ENCODE results near the gene OR2A12. TPM values are rescaled to one million over a fixed set of nuclear protein-coding genes. Genes with fewer than 3 reads are reported as not detected.
"Not testable (repeated sequence)": the region's sequence is repeated elsewhere in the genome, so short reads cannot be mapped to it uniquely, and the experiment has no call there.

OR2A12 gene
- total and polyA plus RNA-seq, 2 of the 13 experiments (the other 11 are each of a cell fraction or from before 2014, with no cell fraction given), result 0.18 TPM; not detected in 1

DNA sequence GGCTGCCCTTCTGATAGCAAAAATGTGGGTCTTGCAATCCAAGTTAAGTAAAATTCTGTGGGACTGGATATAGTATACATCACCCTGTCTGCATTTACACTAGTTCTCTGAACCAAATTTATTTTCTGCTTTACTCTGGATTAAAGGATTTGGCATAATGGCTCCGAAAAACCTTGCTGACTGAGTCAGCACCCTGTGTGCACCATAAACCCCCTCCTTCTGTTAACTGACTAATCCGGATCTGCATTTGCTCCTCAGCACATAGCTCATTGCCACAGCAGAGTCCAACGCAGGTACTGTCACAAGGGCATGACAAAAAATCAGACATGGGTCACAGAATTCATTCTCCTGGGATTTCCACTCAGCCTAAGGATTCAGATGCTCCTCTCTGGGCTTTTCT is 36.0 kb upstream of the OR2A12 start:
- ChIA-PET POLR2A (no interaction called here), CTCF (ENCODE audit: low intra/inter-chr PET ratio, low total read pairs) (no interaction called here)
- intact Hi-C loops (cut with micrococcal nuclease; ENCODE audit: unreplicated experiment) (no loop called here), in situ Hi-C loops (cut with HindIII; ENCODE audit: extremely low pct_ligation_motif_present, low pct_unique_long_range_greater_than_20kb) (no loop called here)
- ATAC-seq, result no peak
- Histone ChIP-seq H4K20me1 (ENCODE audit: insufficient read depth, low read length) (no peaks in the 10 kb centered on the region), H3K4me2 (ENCODE audit: low read depth, low read length) (no peak overlapping the region), H3K27me3 (ENCODE audit: control insufficient read depth in 1 of 2, insufficient read depth in 2 of 2, low read length in 2 of 2) (peaks cover 0 to 3% of the 10 kb centered on the region in 2 experiments; a peak in 1 of 5 replicates), H3K9ac (ENCODE audit: insufficient read depth, low read depth, low read length) (no peak overlapping the region), H3K27ac (ENCODE audit: extremely low read length, insufficient read depth, low read length) (no peak overlapping the region), H2AFZ (ENCODE audit: low read length) (no peak overlapping the region), H3K4me1 (ENCODE audit: insufficient read depth, low read length) (no peaks in the 10 kb centered on the region), H3K36me3 (replicated peaks in 1 of 2; ENCODE audit: control insufficient read depth in 1 of 2, insufficient read depth in 2 of 2, low read length in 2 of 2) (no peaks in the 10 kb centered on the region), H3K9me3 (ENCODE audit: low read length) (no peaks in the 10 kb centered on the region), H3K79me2 (ENCODE audit: insufficient read depth, low read length) (no peaks in the 10 kb centered on the region), H3K4me3 (replicated peaks in 1 of 3; ENCODE audit: insufficient read depth in 1 of 3, low read depth in 2 of 3, low read length in 3 of 3) (no peak overlapping the region)
- FAIRE-seq, result no peak
- TF ChIP-seq, protein P1, sequence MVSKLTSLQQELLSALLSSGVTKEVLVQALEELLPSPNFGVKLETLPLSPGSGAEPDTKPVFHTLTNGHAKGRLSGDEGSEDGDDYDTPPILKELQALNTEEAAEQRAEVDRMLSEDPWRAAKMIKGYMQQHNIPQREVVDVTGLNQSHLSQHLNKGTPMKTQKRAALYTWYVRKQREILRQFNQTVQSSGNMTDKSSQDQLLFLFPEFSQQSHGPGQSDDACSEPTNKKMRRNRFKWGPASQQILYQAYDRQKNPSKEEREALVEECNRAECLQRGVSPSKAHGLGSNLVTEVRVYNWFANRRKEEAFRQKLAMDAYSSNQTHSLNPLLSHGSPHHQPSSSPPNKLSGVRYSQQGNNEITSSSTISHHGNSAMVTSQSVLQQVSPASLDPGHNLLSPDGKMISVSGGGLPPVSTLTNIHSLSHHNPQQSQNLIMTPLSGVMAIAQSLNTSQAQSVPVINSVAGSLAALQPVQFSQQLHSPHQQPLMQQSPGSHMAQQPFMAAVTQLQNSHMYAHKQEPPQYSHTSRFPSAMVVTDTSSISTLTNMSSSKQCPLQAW (CRISPR knock-in tag; IDR thresholded peaks at IDR 0.05), result no peak
- TF ChIP-seq HMG20B (CRISPR knock-in tag; conservative IDR thresholded peaks at IDR 0.05) (no peak), ZKSCAN8 (CRISPR knock-in tag; IDR thresholded peaks at IDR 0.05; ENCODE audit: borderline replicate concordance) (no peak), SMC3 (IDR thresholded peaks at IDR 0.05; ENCODE audit: low read length) (no peak), HES4 (CRISPR knock-in tag; IDR thresholded peaks at IDR 0.05; ENCODE audit: borderline replicate concordance) (no peak), HNRNPK (IDR thresholded peaks at IDR 0.05; ENCODE audit: low read depth, low read length, poor library complexity, severe bottlenecking) (no peak), PITX1 (CRISPR knock-in tag; IDR thresholded peaks at IDR 0.05) (no peak), ZFP36L1 (CRISPR knock-in tag; IDR thresholded peaks at IDR 0.05) (no peak), ZNF670 (CRISPR knock-in tag; IDR thresholded peaks at IDR 0.05; ENCODE audit: borderline replicate concordance) (no peak), ATM (IDR thresholded peaks at IDR 0.05; ENCODE audit: borderline replicate concordance) (no peak), ZNF232 (CRISPR knock-in tag; IDR thresholded peaks at IDR 0.05; ENCODE audit: borderline replicate concordance) (no peak)
- TF ChIP-seq, protein P2, sequence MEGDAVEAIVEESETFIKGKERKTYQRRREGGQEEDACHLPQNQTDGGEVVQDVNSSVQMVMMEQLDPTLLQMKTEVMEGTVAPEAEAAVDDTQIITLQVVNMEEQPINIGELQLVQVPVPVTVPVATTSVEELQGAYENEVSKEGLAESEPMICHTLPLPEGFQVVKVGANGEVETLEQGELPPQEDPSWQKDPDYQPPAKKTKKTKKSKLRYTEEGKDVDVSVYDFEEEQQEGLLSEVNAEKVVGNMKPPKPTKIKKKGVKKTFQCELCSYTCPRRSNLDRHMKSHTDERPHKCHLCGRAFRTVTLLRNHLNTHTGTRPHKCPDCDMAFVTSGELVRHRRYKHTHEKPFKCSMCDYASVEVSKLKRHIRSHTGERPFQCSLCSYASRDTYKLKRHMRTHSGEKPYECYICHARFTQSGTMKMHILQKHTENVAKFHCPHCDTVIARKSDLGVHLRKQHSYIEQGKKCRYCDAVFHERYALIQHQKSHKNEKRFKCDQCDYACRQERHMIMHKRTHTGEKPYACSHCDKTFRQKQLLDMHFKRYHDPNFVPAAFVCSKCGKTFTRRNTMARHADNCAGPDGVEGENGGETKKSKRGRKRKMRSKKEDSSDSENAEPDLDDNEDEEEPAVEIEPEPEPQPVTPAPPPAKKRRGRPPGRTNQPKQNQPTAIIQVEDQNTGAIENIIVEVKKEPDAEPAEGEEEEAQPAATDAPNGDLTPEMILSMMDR (CRISPR knock-in tag; IDR thresholded peaks at IDR 0.05), result no peak
- TF ChIP-seq, protein P3, sequence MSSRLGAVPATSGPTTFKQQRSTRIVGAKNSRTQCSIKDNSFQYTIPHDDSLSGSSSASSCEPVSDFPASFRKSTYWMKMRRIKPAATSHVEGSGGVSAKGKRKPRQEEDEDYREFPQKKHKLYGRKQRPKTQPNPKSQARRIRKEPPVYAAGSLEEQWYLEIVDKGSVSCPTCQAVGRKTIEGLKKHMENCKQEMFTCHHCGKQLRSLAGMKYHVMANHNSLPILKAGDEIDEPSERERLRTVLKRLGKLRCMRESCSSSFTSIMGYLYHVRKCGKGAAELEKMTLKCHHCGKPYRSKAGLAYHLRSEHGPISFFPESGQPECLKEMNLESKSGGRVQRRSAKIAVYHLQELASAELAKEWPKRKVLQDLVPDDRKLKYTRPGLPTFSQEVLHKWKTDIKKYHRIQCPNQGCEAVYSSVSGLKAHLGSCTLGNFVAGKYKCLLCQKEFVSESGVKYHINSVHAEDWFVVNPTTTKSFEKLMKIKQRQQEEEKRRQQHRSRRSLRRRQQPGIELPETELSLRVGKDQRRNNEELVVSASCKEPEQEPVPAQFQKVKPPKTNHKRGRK (CRISPR knock-in tag; IDR thresholded peaks at IDR 0.05), result no peak
- 0% methylated on average over 3 of the region's 3 CpGs for WGBS (ENCODE audit: low lambda C conversion rate)
- no peak for DNase-seq (ENCODE audit: low spot score)
- no TSS peak for BruUV-seq (replicated peaks)

DNA sequence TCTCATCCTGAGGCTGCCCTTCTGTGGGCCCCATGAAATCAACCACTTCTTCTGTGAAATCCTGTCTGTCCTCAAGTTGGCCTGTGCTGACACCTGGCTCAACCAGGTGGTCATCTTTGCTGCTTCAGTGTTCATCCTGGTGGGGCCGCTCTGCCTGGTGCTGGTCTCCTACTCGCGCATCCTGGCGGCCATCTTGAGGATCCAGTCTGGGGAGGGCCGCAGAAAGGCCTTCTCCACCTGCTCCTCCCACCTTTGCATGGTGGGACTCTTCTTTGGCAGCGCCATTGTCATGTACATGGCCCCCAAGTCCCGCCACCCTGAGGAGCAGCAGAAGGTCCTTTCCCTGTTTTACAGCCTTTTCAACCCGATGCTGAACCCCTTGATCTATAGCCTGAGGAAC is 35.2 kb upstream of the OR2A12 start:
- H3K4me3 ChIP-seq (replicated peaks in 1 of 3; ENCODE audit: insufficient read depth in 1 of 3, low read depth in 2 of 3, low read length in 3 of 3); H2AFZ ChIP-seq (ENCODE audit: low read length); BruUV-seq (replicated peaks); H3K79me2 ChIP-seq (ENCODE audit: insufficient read depth, low read length); H3K36me3 ChIP-seq (replicated peaks in 1 of 2; ENCODE audit: control insufficient read depth in 1 of 2, insufficient read depth in 2 of 2, low read length in 2 of 2); POLR2A ChIA-PET; H3K4me1 ChIP-seq (ENCODE audit: insufficient read depth, low read length); CTCF ChIA-PET (ENCODE audit: low intra/inter-chr PET ratio, low total read pairs); in situ Hi-C loops (cut with HindIII; ENCODE audit: extremely low pct_ligation_motif_present, low pct_unique_long_range_greater_than_20kb); H3K27ac ChIP-seq (ENCODE audit: extremely low read length, insufficient read depth, low read length); FAIRE-seq; H3K27me3 ChIP-seq (ENCODE audit: control insufficient read depth in 1 of 2, insufficient read depth in 2 of 2, low read length in 2 of 2); H3K4me2 ChIP-seq (ENCODE audit: low read depth, low read length); intact Hi-C loops (cut with micrococcal nuclease; ENCODE audit: unreplicated experiment); H4K20me1 ChIP-seq (ENCODE audit: insufficient read depth, low read length); H3K9ac ChIP-seq (ENCODE audit: insufficient read depth, low read depth, low read length); DNase-seq (ENCODE audit: low spot score); H3K9me3 ChIP-seq (ENCODE audit: low read length); ATAC-seq: not testable (repeated sequence)
- 24% methylated on average over 8 of the region's 8 CpGs for WGBS (ENCODE audit: low lambda C conversion rate)
